ENCODE measurements around the gene PTPN5.

PTPN5 gene

DNA sequence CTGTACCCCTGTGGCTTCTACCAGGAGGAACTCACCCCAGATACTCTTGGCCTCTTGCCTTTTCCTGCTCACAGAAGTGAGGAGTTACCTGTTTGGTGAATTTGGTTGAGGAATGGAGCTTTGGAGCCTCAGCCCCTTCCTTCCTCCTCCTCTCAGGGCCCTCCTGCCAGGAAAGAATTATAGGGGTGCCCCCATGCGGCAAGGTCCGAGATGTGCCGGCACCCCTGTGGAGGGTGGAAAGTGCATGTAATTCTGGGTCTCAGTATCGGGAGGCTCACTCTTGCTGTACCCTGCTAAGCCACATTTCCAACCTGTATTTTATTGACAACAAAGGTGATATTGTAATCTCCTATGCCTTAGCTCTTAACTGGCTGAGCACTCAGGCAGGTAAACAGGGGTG, 51.9 kb downstream of the PTPN5 start:
- H3K4me3 ChIP-seq (ENCODE audit: control insufficient read depth, low read depth, low read length) = no peak overlapping the region
- TF ChIP-seq, protein P1, sequence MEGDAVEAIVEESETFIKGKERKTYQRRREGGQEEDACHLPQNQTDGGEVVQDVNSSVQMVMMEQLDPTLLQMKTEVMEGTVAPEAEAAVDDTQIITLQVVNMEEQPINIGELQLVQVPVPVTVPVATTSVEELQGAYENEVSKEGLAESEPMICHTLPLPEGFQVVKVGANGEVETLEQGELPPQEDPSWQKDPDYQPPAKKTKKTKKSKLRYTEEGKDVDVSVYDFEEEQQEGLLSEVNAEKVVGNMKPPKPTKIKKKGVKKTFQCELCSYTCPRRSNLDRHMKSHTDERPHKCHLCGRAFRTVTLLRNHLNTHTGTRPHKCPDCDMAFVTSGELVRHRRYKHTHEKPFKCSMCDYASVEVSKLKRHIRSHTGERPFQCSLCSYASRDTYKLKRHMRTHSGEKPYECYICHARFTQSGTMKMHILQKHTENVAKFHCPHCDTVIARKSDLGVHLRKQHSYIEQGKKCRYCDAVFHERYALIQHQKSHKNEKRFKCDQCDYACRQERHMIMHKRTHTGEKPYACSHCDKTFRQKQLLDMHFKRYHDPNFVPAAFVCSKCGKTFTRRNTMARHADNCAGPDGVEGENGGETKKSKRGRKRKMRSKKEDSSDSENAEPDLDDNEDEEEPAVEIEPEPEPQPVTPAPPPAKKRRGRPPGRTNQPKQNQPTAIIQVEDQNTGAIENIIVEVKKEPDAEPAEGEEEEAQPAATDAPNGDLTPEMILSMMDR (IDR thresholded peaks at IDR 0.05; ENCODE audit: control insufficient read depth, insufficient read depth, low read depth, low read length, missing control alignments) = no peak
- no peak for DNase-seq (ENCODE audit: low read depth)

DNA sequence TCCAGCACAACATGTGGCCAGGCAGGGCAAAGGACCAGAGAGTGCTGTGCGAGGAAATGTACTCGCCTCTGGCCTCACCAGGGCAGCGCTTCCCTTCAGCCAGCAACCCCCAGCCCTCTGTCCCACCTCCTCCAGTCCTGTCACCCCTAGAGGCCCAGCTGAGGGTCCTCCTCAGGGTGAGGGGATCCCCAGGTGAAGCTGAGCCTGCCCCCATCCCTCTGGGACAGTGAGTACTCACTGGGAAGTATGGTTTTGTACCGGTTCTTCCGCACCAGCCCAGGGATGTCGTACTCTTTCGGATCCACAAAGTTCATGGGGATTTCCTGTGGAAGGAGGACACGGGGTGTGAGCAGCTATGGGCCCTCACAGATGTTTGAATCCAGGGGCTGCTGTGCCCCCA, 54.0 kb downstream of the PTPN5 start:
- no peak overlapping the region for H3K4me3 ChIP-seq (ENCODE audit: control insufficient read depth, low read depth, low read length)
- DNase-seq (ENCODE audit: low read depth) = no peak
- TF ChIP-seq, protein P1 (IDR thresholded peaks at IDR 0.05; ENCODE audit: control insufficient read depth, insufficient read depth, low read depth, low read length, missing control alignments) = no peak

DNA sequence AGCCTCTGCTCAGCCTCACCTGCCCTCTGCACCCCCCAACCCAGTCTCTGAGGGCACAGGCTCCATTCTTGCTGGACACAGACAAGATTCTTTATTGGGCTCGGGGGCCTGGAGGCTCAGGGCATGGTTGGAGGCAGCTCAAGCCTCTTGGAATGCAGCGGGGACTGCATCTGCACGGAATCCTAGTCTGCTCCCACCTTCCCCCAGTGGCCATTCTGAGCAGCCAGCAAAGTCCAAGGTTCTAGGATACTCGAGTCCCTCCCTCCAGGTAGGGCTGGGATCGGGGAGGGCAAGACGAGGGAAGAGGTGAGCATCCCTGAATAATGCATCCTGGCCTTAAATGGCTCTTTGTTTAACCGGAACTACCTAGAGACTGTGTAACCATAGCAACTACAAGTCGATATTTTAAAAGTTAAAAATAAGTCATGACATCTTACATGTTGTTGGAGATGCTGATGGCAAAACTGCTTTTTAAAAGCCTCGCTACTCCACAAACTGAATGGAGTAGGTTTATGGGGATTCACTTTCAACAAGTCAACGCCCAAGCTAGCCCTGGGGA, 54.9 kb downstream of the PTPN5 start:
- TF ChIP-seq, protein P1 (IDR thresholded peaks at IDR 0.05; ENCODE audit: control insufficient read depth, insufficient read depth, low read depth, low read length, missing control alignments) = no peak
- no peak for DNase-seq (ENCODE audit: low read depth)
- no peak overlapping the region for H3K4me3 ChIP-seq (ENCODE audit: control insufficient read depth, low read depth, low read length)

DNA sequence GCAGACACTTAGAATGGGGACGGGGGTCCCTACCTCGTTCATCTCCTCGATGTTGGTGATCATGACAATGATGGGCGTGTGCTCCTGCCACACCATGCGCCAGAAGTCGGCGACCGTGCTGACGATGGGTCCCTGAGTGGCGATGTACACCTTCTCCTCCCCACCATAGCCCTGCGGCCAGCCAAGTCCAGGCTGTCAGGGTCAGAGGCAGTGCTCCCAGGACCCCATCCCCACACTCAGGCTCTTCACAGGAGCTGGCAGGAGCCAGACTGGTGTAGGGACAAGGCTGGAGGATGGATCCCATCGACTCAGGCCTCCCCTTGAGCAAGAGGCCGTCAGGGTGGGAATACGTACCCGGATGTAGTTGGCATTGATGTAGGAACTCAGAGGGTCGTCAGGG, 58.4 kb downstream of the PTPN5 start:
- DNase-seq (ENCODE audit: low read depth) = no peak
- TF ChIP-seq, protein P1 (IDR thresholded peaks at IDR 0.05; ENCODE audit: control insufficient read depth, insufficient read depth, low read depth, low read length, missing control alignments) = no peak
- H3K4me3 ChIP-seq (ENCODE audit: control insufficient read depth, low read depth, low read length) = no peak overlapping the region

DNA sequence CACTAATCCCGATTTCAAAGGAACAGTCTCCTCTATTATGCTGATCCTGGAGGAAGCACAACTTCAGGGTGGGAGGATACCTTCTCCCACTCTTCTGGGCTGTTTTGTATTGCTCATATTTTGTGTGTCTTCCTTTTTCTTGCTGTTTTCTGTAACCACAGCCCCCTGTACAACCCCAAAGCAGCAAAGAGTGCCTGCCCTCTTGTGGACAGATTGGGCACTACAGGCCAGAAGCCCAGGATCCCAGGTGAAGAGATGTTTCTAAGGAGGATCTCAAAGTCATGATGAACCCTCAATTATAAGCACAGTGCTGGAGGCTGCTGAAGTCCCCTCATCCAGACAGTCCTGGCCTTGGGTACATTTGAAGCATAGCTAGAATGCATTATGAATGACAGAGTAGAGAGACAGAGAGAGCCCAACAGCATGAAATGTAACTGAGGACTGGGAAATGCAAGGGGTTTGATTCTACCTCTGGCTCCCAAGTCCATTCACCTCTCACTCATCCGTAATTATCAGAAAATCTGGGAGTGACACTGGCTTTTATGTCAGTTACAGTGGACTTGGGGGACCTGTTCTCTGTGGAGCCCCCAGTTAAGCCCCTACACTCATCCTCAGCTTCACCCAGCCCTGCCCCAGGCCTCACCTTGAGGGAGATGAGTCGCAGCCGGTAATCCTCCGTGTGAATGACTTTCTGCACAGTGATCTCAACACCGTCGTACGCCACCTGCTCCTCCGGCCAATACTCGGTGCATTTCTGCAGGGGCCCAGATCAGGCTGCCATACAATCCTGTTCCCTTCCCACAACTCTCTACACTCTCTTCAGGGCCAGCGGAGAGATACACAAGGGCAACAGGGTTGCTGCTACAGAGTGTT, 59.4 kb downstream of the PTPN5 start:
- H3K4me3 ChIP-seq (ENCODE audit: control insufficient read depth, low read depth, low read length) = no peak overlapping the region
- TF ChIP-seq, protein P1 (IDR thresholded peaks at IDR 0.05; ENCODE audit: control insufficient read depth, insufficient read depth, low read depth, low read length, missing control alignments) = peak; percentile 98
- DNase-seq (ENCODE audit: low read depth) = no peak

DNA sequence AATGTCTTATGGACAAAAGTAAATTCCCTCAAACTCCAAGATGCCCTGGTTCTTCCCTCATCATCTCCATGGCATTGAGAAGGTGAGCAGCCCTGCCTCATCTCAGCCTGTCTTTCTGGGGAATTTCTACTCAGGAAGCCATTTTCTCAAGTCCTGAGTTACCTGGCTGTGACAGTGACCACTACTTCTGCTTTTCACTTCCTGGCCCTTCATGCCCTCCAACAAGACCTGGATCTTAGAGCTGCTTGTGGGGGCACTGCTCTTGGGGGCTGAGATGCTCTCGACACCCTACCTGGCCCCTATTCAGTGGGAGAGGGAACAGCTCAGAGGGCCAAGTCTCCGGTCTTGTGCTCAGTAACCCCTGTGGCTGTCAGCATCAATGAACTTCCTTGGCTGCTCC, 60.2 kb downstream of the PTPN5 start:
- DNase-seq (ENCODE audit: low read depth) = no peak
- H3K4me3 ChIP-seq (ENCODE audit: control insufficient read depth, low read depth, low read length) = no peak overlapping the region
- TF ChIP-seq, protein P1 (IDR thresholded peaks at IDR 0.05; ENCODE audit: control insufficient read depth, insufficient read depth, low read depth, low read length, missing control alignments) = no peak
